Tibial nerve (tissue), 4 donors: Measurements from ENCODE around the gene PRKCD. TPM values are rescaled to one million over a fixed set of nuclear protein-coding genes. Genes with fewer than 3 reads are reported as not detected.

Source experiments
- DNase-seq, 2 donors: peaks; one replicate each; pipeline ENCODE4 v3.0.0-alpha.2; 2019; ENCODE audit warnings: low spot score in 2 of 2
- H3K27ac ChIP-seq, 4 donors: fragments of 200-600 bp; sonication (generic) in 3 of 4; one replicate each; pipeline ENCODE4 v1.5.1; 2017 to 2019; ENCODE audit warnings: mild to moderate bottlenecking in 1 of 4
- H3K27me3 ChIP-seq, 2 donors: fragments of 200-600 bp; sonication (generic) in 1 of 2; one replicate each; pipeline versions ENCODE4 v1.5.1 to v1.6.0; 2017 to 2019
- H3K36me3 ChIP-seq, 3 donors: fragments of 200-600 bp; sonication (generic); one replicate each; pipeline ENCODE4 v1.5.1; 2018 to 2019
- H3K4me1 ChIP-seq, 4 donors: fragments of 200-600 bp; sonication (generic) in 3 of 4; one replicate each; pipeline ENCODE4 v1.5.1; 2017 to 2019
- H3K4me3 ChIP-seq, 4 donors: fragments of 200-600 bp; sonication (generic) in 3 of 4; one replicate each; pipeline ENCODE4 v1.5.1; 2017 to 2019; ENCODE audit warnings: mild to moderate bottlenecking in 1 of 4, moderate library complexity in 1 of 4
- H3K9me3 ChIP-seq, 4 donors: fragments of 200-600 bp; sonication (generic) in 3 of 4; one replicate each; pipeline ENCODE4 v1.5.1; 2017 to 2019
- EP300 ChIP-seq, 2 donors: sonication (generic); formaldehyde crosslinking; IDR thresholded peaks; one replicate each; pipeline ENCODE4 v1.6.1; 2017; ENCODE audit warnings: antibody characterized with exemption in 2 of 2, mild to moderate bottlenecking in 1 of 2
- POLR2A ChIP-seq, 2 donors: fragments of 450-650 bp; IDR thresholded peaks; one replicate each; pipeline ENCODE4 v1.6.1; 2017; ENCODE audit warnings: antibody characterized with exemption in 2 of 2, mild to moderate bottlenecking in 2 of 2, moderate library complexity in 2 of 2
- WGBS, 2 donors: methylation state at CpG; one replicate each; pipeline ENCODE4 v1.1.5; 2018; 5-methylcytosine and 5-hydroxymethylcytosine counted together
- total RNA-seq, 4 donors: library from RNA; depleted of rRNA; stranded (reverse); fragments of >200 nt; gene quantifications; one replicate each; pipeline ENCODE4 v1.1.0, GENCODE V29; 2016
- TF ChIP-seq, protein P1 (sequence below), 5 experiments: fragments of 200-600 bp in 3 of 5; fragments of 450-650 bp in 2 of 5; sonication (generic) in 3 of 5; IDR thresholded peaks; one replicate each; pipeline ENCODE4 v1.5.1; 2016 to 2019; ENCODE audit warnings: antibody characterized with exemption in 5 of 5, mild to moderate bottlenecking in 3 of 5, moderate library complexity in 2 of 5

Gene PRKCD
- total RNA-seq, 4 donors from 2014 or later = 13.5 to 30.6 (median 19.9) TPM

DNA sequence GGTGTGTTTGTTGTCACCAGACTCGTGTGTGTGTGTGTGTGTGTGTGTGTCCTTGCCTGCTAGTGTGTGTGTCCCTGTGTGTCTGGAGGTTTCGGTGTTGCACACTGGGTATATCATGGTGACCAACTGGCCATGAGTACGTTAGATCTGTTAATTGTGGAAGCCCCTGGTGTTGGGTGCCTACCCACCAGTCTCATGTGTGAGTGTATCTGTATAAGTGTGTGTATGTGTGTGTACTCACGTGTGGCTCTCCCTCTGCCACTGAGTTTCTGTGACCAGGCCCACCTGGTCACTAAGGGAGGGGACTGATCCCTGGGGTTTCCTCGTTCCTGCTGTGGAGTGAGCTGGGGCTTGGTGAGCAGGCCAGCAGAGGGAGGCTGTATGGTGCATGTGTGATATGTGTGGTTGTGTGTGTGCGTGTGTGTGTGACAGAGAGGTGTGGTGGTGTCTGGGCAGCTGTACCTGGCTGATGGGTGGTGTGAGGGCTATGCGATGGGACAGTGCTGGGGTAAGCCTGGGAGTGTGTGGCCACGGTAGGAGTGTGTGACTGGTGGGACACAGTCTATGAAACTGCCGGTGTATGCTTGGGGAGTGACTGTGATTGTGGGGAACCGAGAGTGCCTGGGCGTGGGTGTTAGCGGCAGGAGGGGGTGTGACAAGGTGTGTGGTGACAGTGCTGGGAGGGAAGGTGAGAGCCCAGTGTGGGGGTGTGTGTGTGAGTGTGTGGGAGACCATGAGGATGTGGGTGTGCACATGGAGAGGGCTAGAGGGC is 1.8 kb downstream of the PRKCD start:
- Histone ChIP-seq H3K27me3 (no peaks in the 10 kb centered on the region), H3K4me1 (peaks cover 0 to 69% (median 37%) of the 10 kb centered on the region in 4 donors), H3K27ac (peak overlapping the region in 3 of 4 donors; percentile 89 to 95 (median 91)), H3K9me3 (no peaks in the 10 kb centered on the region), H3K4me3 (peak overlapping the region in 3 of 4 donors; percentile 63 to 94 (median 91)), H3K36me3 (no peaks in the 10 kb centered on the region)
- DNase-seq = no peak
- WGBS, 2 donors = 58 to 66% methylated on average over 11 of the region's 12 CpGs
- TF ChIP-seq, protein P1, sequence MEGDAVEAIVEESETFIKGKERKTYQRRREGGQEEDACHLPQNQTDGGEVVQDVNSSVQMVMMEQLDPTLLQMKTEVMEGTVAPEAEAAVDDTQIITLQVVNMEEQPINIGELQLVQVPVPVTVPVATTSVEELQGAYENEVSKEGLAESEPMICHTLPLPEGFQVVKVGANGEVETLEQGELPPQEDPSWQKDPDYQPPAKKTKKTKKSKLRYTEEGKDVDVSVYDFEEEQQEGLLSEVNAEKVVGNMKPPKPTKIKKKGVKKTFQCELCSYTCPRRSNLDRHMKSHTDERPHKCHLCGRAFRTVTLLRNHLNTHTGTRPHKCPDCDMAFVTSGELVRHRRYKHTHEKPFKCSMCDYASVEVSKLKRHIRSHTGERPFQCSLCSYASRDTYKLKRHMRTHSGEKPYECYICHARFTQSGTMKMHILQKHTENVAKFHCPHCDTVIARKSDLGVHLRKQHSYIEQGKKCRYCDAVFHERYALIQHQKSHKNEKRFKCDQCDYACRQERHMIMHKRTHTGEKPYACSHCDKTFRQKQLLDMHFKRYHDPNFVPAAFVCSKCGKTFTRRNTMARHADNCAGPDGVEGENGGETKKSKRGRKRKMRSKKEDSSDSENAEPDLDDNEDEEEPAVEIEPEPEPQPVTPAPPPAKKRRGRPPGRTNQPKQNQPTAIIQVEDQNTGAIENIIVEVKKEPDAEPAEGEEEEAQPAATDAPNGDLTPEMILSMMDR (IDR thresholded peaks at IDR 0.05) = no peak
- no peak for TF ChIP-seq EP300 (IDR thresholded peaks at IDR 0.05)
- TF ChIP-seq POLR2A (IDR thresholded peaks at IDR 0.05) = no peak

DNA sequence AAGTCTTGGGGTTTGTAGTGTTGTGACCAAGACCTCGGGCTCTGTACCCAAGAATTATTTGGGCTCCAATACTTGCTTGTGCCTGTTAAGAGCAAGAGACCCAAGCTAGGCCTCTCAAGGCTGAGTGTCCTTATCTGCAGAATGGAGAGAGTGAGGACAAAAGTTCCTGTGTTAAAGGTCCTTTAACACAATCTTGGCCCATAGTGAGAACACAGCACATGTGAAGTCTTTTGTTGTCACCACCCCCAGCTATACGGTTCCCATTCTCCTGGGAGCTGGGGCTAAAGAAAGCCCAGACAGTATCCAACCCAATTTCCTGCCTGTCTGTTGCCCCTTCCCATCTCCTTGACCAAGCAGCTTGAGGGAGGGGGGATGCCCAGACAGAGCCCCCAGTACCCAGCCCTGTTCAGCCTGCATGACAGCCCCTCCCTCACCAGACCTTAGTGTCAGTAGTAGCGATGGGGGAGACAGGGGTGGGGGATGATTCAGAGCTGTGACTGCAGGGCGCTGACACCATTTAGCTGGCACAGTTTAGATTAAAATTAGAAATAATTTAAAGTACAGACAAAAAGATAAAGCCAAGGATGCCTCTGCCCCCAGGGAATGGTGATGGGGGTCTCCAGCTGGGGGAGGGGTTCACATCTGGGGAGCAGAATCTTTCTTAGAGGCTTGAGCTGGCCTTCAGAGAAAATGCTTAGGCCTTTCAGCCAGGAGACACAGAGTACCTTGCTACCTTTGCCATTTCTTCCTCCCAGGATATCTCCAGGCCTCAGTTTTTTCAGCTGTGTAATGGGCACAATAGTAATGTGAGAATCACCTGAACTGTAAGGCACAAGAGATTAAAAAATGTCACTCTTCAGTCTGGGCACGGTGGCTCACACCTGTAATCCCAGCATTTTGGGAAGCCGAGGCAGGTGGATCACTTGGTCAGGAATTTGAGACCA is 2.7 kb downstream of the PRKCD start:
- Histone ChIP-seq H3K4me3 (peak overlapping the region in 1 of 4 donors; percentile 63), H3K4me1 (peaks cover 0 to 77% (median 45%) of the 10 kb centered on the region in 4 donors), H3K27ac (peak overlapping the region in 3 of 4 donors; percentile 89 to 95 (median 91)), H3K36me3 (no peaks in the 10 kb centered on the region), H3K27me3 (no peaks in the 10 kb centered on the region), H3K9me3 (no peaks in the 10 kb centered on the region)
- no peak for DNase-seq
- no peak for TF ChIP-seq POLR2A (IDR thresholded peaks at IDR 0.05)
- TF ChIP-seq EP300 (IDR thresholded peaks at IDR 0.05) = no peak
- TF ChIP-seq, protein P1 (IDR thresholded peaks at IDR 0.05) = no peak
- 65 to 69% methylated on average over 6 of the region's 6 CpGs for WGBS, 2 donors

DNA sequence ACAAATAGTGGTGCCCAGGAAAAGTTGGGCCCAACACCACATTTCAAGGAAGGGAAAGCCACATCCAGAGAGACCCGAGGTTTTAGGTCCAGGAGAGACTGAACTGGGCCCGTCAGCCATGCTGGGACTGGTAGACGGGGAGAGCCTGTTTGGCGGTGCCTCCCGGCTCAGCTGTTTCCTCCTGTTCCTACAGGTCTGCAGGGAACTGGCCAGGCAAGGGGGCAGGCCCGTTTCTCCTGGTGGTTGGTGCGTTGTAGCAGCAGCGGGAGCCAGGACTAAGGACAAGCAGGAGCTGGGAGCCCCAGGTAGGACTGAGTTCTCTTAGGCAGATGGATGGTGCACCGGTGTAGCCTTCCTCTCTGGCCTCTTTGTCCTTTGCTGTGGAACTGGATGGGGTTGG is 3.9 kb downstream of the PRKCD start:
- H3K4me1 ChIP-seq = peaks cover 0 to 78% (median 47%) of the 10 kb centered on the region in 4 donors
- no peaks in the 10 kb centered on the region for H3K27me3 ChIP-seq
- no peaks in the 10 kb centered on the region for H3K9me3 ChIP-seq
- H3K27ac ChIP-seq = peak overlapping the region in 1 of 4 donors; percentile 79
- TF ChIP-seq EP300 (IDR thresholded peaks at IDR 0.05) = no peak
- TF ChIP-seq, protein P1 (IDR thresholded peaks at IDR 0.05) = no peak
- 61 to 74% methylated on average over 9 of the region's 9 CpGs for whole genome bisulfite sequencing, 2 donors
- H3K36me3 ChIP-seq = no peaks in the 10 kb centered on the region
- no peak for DNase-seq
- no peak overlapping the region for H3K4me3 ChIP-seq

- 78 to 100% methylated on average over 2 to 4 of the region's 4 CpGs for WGBS, 2 donors
- DNase-seq = no peak
- Histone ChIP-seq H3K27me3 (no peaks in the 10 kb centered on the region), H3K4me3 (no peak overlapping the region), H3K27ac (peak overlapping the region in 2 of 4 donors; percentile 79 to 80), H3K36me3 (no peaks in the 10 kb centered on the region), H3K9me3 (no peaks in the 10 kb centered on the region), H3K4me1 (peaks cover 0 to 81% (median 53%) of the 10 kb centered on the region in 4 donors)
- TF ChIP-seq, protein P1 (IDR thresholded peaks at IDR 0.05) = no peak
- TF ChIP-seq EP300 (IDR thresholded peaks at IDR 0.05) (no peak), POLR2A (IDR thresholded peaks at IDR 0.05) (no peak)
Observed at GRCh38 chr3:53166206-53166605, 5.2 kb downstream of the PRKCD start.
